PC-9 (cell line): ENCODE results near the gene GSE1.

ENCODE experiments used
- EZH2 ChIP-seq: fragments of 200-600 bp; sonication (generic); IDR thresholded peaks from 2 replicates; pipeline ENCODE4 v1.8.0; 2017; ENCODE audit warnings: antibody characterized with exemption, low read depth
- TF ChIP-seq, protein P1 (sequence below): fragments of 200-600 bp; sonication (generic); conservative IDR thresholded peaks from 2 replicates; pipeline ENCODE4 v1.6.1; 2017; ENCODE audit warnings: mixed run types, antibody characterized with exemption, mild to moderate bottlenecking, moderate library complexity

DNA sequence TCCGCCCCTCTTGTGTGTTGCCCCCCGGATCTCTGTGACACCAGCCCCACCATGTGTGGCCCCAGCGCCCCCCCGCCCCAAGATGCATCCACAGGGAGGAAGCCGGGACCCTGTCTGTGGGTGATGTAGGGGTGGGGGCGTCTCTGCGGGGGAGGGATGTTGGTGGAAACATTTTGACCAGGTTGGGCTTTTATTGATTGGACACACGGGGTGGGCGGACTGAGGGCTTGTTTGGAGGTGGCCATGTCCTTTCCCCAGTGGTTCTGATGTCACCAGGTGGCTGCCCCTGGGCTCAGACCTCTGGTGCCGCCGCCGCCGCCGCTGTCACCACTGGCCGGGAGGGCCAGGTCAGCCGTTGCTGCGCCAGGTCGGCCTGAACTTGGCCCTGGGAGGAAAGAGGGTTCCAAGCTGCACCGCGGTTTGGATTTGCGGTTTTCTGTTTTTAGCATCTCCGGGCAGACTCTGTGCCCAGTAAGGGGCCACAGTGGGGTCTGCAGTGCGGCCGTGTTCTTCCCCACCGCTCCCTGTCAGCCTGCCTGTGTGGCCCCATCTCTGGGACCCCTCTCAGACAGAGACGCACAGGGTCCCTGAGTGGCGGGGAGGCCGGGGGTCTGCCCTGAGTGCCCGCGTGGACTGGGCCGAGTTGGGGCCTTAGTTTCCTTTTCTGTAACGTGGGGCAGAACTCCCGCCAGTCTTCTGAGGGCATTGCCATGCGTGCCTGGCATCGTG is 19.8 kb downstream of the GSE1 start:
- TF ChIP-seq, protein P1, sequence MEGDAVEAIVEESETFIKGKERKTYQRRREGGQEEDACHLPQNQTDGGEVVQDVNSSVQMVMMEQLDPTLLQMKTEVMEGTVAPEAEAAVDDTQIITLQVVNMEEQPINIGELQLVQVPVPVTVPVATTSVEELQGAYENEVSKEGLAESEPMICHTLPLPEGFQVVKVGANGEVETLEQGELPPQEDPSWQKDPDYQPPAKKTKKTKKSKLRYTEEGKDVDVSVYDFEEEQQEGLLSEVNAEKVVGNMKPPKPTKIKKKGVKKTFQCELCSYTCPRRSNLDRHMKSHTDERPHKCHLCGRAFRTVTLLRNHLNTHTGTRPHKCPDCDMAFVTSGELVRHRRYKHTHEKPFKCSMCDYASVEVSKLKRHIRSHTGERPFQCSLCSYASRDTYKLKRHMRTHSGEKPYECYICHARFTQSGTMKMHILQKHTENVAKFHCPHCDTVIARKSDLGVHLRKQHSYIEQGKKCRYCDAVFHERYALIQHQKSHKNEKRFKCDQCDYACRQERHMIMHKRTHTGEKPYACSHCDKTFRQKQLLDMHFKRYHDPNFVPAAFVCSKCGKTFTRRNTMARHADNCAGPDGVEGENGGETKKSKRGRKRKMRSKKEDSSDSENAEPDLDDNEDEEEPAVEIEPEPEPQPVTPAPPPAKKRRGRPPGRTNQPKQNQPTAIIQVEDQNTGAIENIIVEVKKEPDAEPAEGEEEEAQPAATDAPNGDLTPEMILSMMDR = no peak
- TF ChIP-seq EZH2 = no peak
